Ammon's horn (tissue), 1 donor: ENCODE data around the gene SLC38A4.
"Not testable (repeated sequence)": the region's sequence is repeated elsewhere in the genome, so short reads cannot be mapped to it uniquely, and the experiment has no call there.

ENCODE experiments used
- DNase-seq: peaks from one replicate; pipeline ENCODE4 v3.0.0-alpha.2; 2016; ENCODE audit warnings: low spot score

Gene SLC38A4

GRCh38 chr12:46825591-46826414 lies at the start of gene SLC38A4:
Gene SLC38A4, minus strand, starts transcription at chr12:46825997. Its CDS starts 32,926 bp downstream, at chr12:46793071.
- DNase-seq: no peak

DNA sequence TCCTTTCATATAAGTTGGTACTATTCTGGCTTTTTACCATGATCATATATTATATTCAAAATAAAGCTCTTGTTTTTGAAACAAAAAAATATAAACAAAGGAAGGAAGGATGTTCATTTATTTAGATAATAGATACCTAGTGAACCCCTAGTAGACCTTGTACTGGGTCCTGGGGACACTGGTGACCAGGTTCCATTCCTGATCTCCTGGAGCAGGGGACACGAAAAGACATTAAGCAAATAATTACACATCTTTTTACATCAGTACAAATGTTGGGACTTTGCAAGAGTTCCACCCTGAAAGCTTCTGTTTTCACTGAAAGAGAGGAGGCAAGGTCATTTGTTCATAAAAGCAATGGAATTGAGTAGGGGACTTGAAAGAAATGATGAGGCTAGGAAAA lies 49.3 kb upstream of the SLC38A4 start:
- no peak for DNase-seq

- DNase-seq: no peak
These were observed 48.8 kb upstream of the SLC38A4 start for GRCh38 chr12:46874642-46875041.

GRCh38 chr12:46872135-46872534 lies 46.3 kb upstream of the SLC38A4 start:
- DNase-seq: no peak

- no peak for DNase-seq
These were observed 39.5 kb upstream of the SLC38A4 start for GRCh38 chr12:46865311-46865710.

DNA sequence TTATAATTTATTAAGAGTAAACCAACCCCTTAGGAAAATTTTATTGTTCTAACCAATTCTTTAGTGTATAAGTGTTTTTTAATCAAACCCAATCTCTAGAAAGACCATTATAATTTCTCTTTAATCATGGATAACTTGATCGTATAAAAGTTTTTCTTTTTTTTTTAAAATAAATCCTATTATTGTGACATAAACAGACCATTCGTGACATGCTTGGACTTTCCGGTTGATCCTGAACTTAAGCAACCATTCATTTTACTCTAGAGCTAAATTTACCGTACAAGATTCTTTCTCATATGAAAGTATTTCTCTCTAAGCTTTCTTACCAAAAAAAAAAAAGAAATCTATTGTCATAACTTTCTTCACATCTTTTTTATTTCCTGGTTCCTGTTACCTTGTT lies 32.6 kb upstream of the SLC38A4 start:
- DNase-seq: no peak

- DNase-seq: no peak
These were observed 31.7 kb upstream of the SLC38A4 start for GRCh38 chr12:46857486-46857885.

- no peak for DNase-seq
These were observed 30.0 kb upstream of the SLC38A4 start for GRCh38 chr12:46855760-46856159.

GRCh38 chr12:46854188-46854587 lies 28.4 kb upstream of the SLC38A4 start:
- not testable (repeated sequence) for DNase-seq

DNA sequence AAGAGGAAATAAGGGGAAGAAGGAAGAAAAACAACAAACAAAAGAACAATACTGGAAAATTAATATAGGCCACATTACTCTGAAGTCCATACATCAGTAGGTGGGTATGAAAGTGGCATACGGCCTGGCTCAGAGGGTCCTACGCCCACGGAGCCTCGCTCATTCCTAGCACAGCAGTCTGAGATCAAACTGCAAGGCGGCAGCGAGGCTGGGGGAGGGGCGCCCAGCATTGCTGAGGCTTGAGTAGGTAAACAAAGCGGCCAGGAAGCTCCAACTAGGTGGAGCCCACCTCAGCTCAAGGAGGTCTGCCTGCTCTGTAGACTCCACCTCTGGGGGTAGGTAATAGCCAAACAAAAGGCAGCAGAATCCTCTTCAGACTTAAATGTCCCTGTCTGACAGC lies 23.0 kb upstream of the SLC38A4 start:
- not testable (repeated sequence) for DNase-seq

GRCh38 chr12:46847001-46847400 lies 21.2 kb upstream of the SLC38A4 start:
- no peak for DNase-seq

DNA sequence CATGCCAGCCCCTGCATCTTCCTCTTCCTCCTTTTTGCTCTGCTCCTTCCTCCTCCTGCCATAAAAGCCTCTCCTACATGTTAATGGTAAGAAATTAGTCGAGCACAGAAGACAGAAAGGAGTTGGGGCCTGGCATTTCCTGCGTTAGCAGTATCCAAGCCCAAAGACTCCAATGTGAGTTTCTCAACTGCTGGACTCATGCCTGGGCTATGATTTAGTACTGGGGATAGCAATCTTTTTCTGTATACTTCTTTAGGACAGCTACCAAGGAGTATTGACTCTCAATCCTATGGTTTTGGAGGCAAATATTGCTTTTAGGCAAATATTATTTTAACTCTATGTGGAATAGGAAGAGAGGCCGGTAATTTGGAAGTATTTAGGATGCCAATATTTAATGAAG lies 18.0 kb upstream of the SLC38A4 start:
- DNase-seq: no peak

DNA sequence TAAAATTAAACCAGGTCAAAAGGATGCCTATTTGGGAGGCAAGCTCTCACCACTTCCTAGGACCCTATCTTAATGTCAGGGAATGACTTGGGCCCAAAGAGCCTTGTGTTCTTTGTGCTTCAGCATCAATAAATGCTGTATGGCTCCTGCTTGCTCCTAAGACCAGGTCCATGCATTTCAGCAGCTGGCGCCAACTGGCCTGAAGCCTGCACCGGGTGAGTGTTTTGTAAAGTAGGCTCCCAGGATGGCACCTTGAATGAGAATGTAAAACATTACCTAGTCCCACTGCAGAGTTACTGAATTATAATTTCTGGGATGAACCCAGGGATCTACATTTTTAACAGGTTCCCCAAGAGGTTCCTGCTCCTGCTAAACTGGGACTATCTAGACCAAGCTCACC lies 16.1 kb upstream of the SLC38A4 start:
- DNase-seq: no peak

- DNase-seq: no peak
These were observed 14.2 kb upstream of the SLC38A4 start for GRCh38 chr12:46839964-46840363.

- DNase-seq: no peak
These were observed 13.4 kb upstream of the SLC38A4 start for GRCh38 chr12:46839232-46839631.

- DNase-seq: no peak
These were observed 10.0 kb upstream of the SLC38A4 start for GRCh38 chr12:46835785-46836184.

DNA sequence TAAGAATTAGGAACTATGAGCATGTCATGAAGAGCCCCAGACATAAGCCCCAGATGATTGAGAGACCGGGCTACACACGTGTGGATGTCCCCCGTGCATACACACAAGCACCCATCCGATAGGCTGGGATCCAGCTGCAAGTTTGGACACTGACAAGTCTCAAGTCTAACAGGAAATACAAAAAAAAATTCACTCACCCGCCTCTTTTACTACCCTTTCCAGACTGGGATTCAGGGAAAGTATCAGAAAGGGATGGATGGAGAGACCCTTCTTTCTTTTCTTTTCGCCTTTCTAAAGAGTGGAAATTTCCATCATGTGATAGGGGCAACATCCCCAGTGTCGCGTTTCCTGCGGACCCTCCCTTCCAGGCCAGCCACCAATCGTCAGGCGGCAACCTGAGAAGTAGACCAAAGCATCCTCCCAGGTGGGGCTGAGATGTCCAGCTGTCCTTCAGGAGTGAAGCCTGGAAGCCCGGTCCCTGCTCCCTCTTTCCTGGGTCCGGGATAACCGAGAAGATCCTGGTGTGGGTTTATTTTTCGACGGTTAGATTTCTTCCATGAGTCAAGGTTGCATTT lies 6.4 kb upstream of the SLC38A4 start:
- DNase-seq: no peak

GRCh38 chr12:46831335-46832129 lies 5.7 kb upstream of the SLC38A4 start:
- no peak for DNase-seq

GRCh38 chr12:46830731-46831334 lies 5.0 kb upstream of the SLC38A4 start:
- no peak for DNase-seq

- no peak for DNase-seq
These were observed 1.1 kb downstream of the SLC38A4 start for GRCh38 chr12:46824709-46825108.

DNA sequence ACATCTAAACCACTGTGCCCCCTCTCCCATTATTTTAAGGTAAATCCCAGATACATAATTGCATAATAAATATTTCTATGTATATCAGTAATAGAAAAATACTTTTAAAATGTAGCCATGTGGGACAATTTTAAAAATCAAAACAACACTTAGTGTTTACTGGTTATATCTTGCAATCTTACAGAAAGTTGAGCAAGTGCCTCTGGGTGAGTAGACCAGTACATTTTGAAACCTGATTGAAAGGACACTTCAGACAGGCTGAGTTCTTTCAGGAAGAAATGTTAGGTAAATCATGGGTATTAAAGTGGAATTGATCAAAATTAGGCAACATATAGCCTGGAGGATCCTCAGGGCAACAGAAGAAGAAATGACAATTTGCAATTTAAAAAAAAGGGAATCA lies 7.2 kb downstream of the SLC38A4 start:
- no peak for DNase-seq

DNA sequence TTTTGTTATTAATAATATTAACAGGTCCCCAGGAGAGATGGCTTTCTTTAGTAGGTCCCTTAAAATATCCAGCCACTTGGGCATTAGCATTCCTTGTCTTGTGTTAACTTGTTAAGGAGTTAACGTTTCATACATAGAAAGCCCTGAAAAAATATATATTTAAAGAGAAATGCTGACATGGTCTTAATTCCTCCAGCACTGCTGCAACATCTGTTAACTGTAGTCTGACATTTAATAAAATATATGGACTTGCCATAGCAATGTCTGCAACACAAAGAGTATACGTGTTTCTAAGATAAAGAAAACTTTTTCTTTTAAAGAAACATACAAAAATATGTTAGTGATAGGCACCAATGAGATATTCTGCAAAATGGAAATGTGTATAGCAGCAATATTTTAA lies 10.0 kb downstream of the SLC38A4 start:
- DNase-seq: no peak

GRCh38 chr12:46814143-46814542 lies 11.7 kb downstream of the SLC38A4 start:
- no peak for DNase-seq
